Mesendoderm (in vitro differentiated cells): ENCODE measurements around the gene STN1.

Source experiments
- DNase-seq: peaks from one replicate; pipeline ENCODE4 v3.0.0; 2013
- H2AK5ac ChIP-seq: 2 replicates; pipeline ENCODE4 v1.6.1; 2013; ENCODE audit warnings: low read length, inconsistent platforms
- H2BK120ac ChIP-seq: 2 replicates; pipeline ENCODE4 v1.6.1; 2013; ENCODE audit warnings: low read depth, mild to moderate bottlenecking, low read length, moderate library complexity, mixed read lengths
- H2BK15ac ChIP-seq: replicated peaks from 2 replicates; pipeline ENCODE4 v1.6.1; 2013; ENCODE audit warnings: low read depth, mild to moderate bottlenecking, moderate library complexity
- H2BK5ac ChIP-seq: 2 replicates; pipeline ENCODE4 v1.6.1; 2013; ENCODE audit warnings: low read length, inconsistent platforms
- H3K18ac ChIP-seq: 2 replicates; pipeline ENCODE4 v1.6.1; 2013; ENCODE audit warnings: mild to moderate bottlenecking, low read length, mixed read lengths
- H3K23ac ChIP-seq: one replicate; pipeline ENCODE4 v1.6.1; 2013; ENCODE audit warnings: low read length
- H3K27ac ChIP-seq: 2 replicates; pipeline ENCODE4 v1.5.1; 2013; ENCODE audit warnings: low read depth, mild to moderate bottlenecking, inconsistent platforms, low read length, moderate library complexity
- H3K27me3 ChIP-seq: 2 replicates; pipeline ENCODE4 v1.6.1; 2013; ENCODE audit warnings: low read length, control low read depth, mild to moderate bottlenecking, inconsistent platforms; ENCODE audit not compliant: insufficient read depth, poor library complexity
- H3K36me3 ChIP-seq: 2 replicates; pipeline ENCODE4 v1.6.1; 2013; ENCODE audit warnings: low read length, inconsistent platforms; ENCODE audit not compliant: control insufficient read depth, insufficient read depth
- H3K4ac ChIP-seq: one replicate; pipeline ENCODE4 v1.6.1; 2013; ENCODE audit warnings: low read depth, mild to moderate bottlenecking, low read length, moderate library complexity
- H3K4me1 ChIP-seq: 2 replicates; pipeline ENCODE4 v1.6.1; 2013; ENCODE audit warnings: low read depth, low read length, inconsistent platforms; ENCODE audit not compliant: control insufficient read depth
- H3K4me2 ChIP-seq: 2 replicates; pipeline ENCODE4 v1.6.1; 2013; ENCODE audit warnings: low read length
- H3K4me3 ChIP-seq: 2 replicates; pipeline ENCODE4 v1.5.1; 2013; ENCODE audit warnings: mild to moderate bottlenecking, low read length
- H3K56ac ChIP-seq: one replicate; pipeline ENCODE4 v1.6.1; 2013; ENCODE audit warnings: low read length
- H3K79me1 ChIP-seq: 2 replicates; pipeline ENCODE4 v1.6.1; 2013; ENCODE audit warnings: low read length, inconsistent platforms
- H3K79me2 ChIP-seq: 2 replicates; pipeline ENCODE4 v1.6.1; 2013; ENCODE audit warnings: mild to moderate bottlenecking, low read length; ENCODE audit not compliant: control insufficient read depth, insufficient read depth
- H3K9ac ChIP-seq: 2 replicates; pipeline ENCODE4 v1.6.1; 2013; ENCODE audit warnings: low read length, inconsistent platforms
- H4K5ac ChIP-seq: one replicate; pipeline ENCODE4 v1.6.1; 2013; ENCODE audit warnings: low read length
- H4K8ac ChIP-seq: one replicate; pipeline ENCODE4 v1.6.1; 2013; ENCODE audit warnings: low read depth, mild to moderate bottlenecking, control low read depth, low read length, moderate library complexity
- WGBS: extraction: QIAGEN DNeasy Blood & Tissue Kit; methylation state at CpG from one replicate; pipeline ENCODE4 v1.1.7; 2013; ENCODE audit warnings: low lambda C conversion rate, missing lambda C conversion rate; ENCODE audit not compliant: insufficient coverage; ENCODE audit errors: extremely low coverage; 5-methylcytosine and 5-hydroxymethylcytosine counted together

The STN1 gene

GRCh38 chr10:103843854-103844570 is 74.0 kb downstream of the STN1 start:
- no peak overlapping the region for H2AK5ac ChIP-seq
- H3K9ac ChIP-seq, result no peak overlapping the region
- no peak overlapping the region for H3K23ac ChIP-seq
- no peak overlapping the region for H4K8ac ChIP-seq
- peak overlapping the region; percentile 0 for H3K56ac ChIP-seq
- no peaks in the 10 kb centered on the region for H3K27me3 ChIP-seq
- H3K79me1 ChIP-seq, result peaks cover 22% of the 10 kb centered on the region
- H2BK15ac ChIP-seq, result no peak overlapping the region
- no peak for DNase-seq
- no peak overlapping the region for H3K27ac ChIP-seq
- WGBS, result no CpG with 5 or more reads among the region's 6 CpGs
- no peak overlapping the region for H2BK120ac ChIP-seq
- H4K5ac ChIP-seq, result no peak overlapping the region
- H3K36me3 ChIP-seq, result no peaks in the 10 kb centered on the region
- H3K4me3 ChIP-seq, result no peak overlapping the region
- peaks cover 30% of the 10 kb centered on the region for H3K4me1 ChIP-seq
- no peak overlapping the region for H3K4ac ChIP-seq
- no peak overlapping the region for H2BK5ac ChIP-seq
- H3K18ac ChIP-seq, result no peak overlapping the region
- peaks cover 16% of the 10 kb centered on the region for H3K79me2 ChIP-seq
- no peak overlapping the region for H3K4me2 ChIP-seq

DNA sequence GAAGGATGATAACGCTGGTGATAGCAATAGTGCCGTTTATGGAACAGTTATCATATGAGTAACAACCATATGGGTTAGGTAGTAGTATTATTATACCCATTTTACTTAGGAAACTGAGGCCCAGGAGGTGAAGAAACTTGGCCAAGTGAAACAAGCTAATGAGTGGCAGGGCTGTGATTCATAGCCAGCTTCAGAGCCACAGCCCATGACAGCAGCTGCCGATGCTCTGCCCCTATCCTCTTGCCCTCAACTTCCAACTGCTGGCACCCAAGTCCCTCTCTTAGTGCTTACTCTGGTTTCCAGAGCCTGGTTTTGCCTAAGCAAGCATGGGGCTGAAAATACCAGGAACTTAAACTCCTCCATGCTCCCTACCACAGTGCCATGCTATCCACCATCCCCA is 74.9 kb downstream of the STN1 start:
- Histone ChIP-seq H3K27me3 (no peaks in the 10 kb centered on the region), H3K9ac (no peak overlapping the region), H3K23ac (no peak overlapping the region), H3K36me3 (no peaks in the 10 kb centered on the region), H2AK5ac (no peak overlapping the region), H3K56ac (peak overlapping the region; percentile 1), H3K27ac (no peak overlapping the region), H3K4ac (no peak overlapping the region), H3K18ac (no peak overlapping the region), H2BK15ac (no peak overlapping the region), H3K79me2 (peaks cover 24% of the 10 kb centered on the region), H4K8ac (no peak overlapping the region), H3K4me1 (peaks cover 33% of the 10 kb centered on the region), H2BK120ac (no peak overlapping the region), H3K4me2 (no peak overlapping the region), H2BK5ac (no peak overlapping the region), H4K5ac (no peak overlapping the region), H3K79me1 (peaks cover 26% of the 10 kb centered on the region), H3K4me3 (no peak overlapping the region)
- WGBS, result no CpG with 5 or more reads among the region's 3 CpGs
- DNase-seq, result no peak

DNA sequence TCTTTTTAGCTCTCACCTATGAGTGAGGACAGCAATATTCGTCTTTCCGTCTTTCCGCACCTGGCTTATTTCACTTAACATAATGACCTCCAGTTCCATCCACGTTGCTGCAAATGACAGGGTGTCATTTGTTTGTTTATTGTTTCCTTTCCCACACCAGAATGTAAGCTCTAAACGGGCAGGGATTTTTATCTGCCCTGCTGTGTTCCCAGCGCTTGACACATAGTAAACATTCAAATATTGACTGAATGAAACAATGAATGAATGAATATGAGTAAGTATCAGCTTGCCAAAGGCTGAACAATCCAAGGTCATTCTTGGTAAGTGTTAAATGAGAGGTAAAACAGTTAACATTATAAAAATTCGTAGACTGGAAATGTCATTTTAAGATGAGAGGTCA is 75.4 kb downstream of the STN1 start:
- no peak overlapping the region for H2AK5ac ChIP-seq
- peaks cover 27% of the 10 kb centered on the region for H3K79me2 ChIP-seq
- H3K23ac ChIP-seq, result no peak overlapping the region
- WGBS, result no CpG with 5 or more reads among the region's 7 CpGs
- peaks cover 37% of the 10 kb centered on the region for H3K4me1 ChIP-seq
- H3K18ac ChIP-seq, result no peak overlapping the region
- no peak overlapping the region for H4K5ac ChIP-seq
- no peak overlapping the region for H2BK15ac ChIP-seq
- H3K27me3 ChIP-seq, result no peaks in the 10 kb centered on the region
- no peak overlapping the region for H3K27ac ChIP-seq
- no peak for DNase-seq
- peak overlapping the region; percentile 32 for H3K56ac ChIP-seq
- H3K4me2 ChIP-seq, result no peak overlapping the region
- H3K4me3 ChIP-seq, result no peak overlapping the region
- no peak overlapping the region for H2BK5ac ChIP-seq
- no peak overlapping the region for H4K8ac ChIP-seq
- no peak overlapping the region for H3K4ac ChIP-seq
- H3K36me3 ChIP-seq, result no peaks in the 10 kb centered on the region
- peaks cover 28% of the 10 kb centered on the region for H3K79me1 ChIP-seq
- no peak overlapping the region for H2BK120ac ChIP-seq
- no peak overlapping the region for H3K9ac ChIP-seq

DNA sequence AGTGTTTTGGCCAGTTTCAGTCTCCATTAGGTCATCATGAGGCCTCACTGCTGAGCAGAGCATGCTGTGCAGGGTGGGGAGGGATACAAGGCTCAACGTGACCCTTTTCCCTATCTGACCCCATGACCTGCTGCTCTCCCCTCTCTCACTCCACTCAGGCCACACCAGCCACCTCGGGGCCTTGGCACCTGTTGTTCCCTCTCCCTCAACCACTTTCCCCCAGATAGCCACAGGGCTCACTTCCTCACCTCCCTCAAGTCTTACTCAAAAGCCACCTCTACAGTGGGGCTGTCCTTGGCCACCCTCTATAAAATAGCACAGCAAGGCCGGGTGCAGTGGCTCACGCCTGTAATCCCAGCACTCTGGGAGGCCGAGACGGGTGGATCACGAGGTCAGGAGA is 76.5 kb downstream of the STN1 start:
- H3K56ac ChIP-seq, result peak overlapping the region; percentile 83
- no CpG with 5 or more reads among the region's 7 CpGs for WGBS
- H4K5ac ChIP-seq, result no peak overlapping the region
- H3K4ac ChIP-seq, result peak overlapping the region; percentile 90
- no peak for DNase-seq
- H3K23ac ChIP-seq, result no peak overlapping the region
- no peak overlapping the region for H3K4me2 ChIP-seq
- peaks cover 44% of the 10 kb centered on the region for H3K4me1 ChIP-seq
- peaks cover 25% of the 10 kb centered on the region for H3K79me1 ChIP-seq
- H4K8ac ChIP-seq, result no peak overlapping the region
- H3K36me3 ChIP-seq, result no peaks in the 10 kb centered on the region
- no peaks in the 10 kb centered on the region for H3K27me3 ChIP-seq
- H3K27ac ChIP-seq, result peak overlapping the region; percentile 68
- H3K9ac ChIP-seq, result peak overlapping the region; percentile 4
- peak overlapping the region; percentile 53 for H2BK5ac ChIP-seq
- no peak overlapping the region for H2BK120ac ChIP-seq
- peak overlapping the region; percentile 79 for H2AK5ac ChIP-seq
- H3K4me3 ChIP-seq, result no peak overlapping the region
- H2BK15ac ChIP-seq, result no peak overlapping the region
- peaks cover 25% of the 10 kb centered on the region for H3K79me2 ChIP-seq
- peak overlapping the region; percentile 8 for H3K18ac ChIP-seq

DNA sequence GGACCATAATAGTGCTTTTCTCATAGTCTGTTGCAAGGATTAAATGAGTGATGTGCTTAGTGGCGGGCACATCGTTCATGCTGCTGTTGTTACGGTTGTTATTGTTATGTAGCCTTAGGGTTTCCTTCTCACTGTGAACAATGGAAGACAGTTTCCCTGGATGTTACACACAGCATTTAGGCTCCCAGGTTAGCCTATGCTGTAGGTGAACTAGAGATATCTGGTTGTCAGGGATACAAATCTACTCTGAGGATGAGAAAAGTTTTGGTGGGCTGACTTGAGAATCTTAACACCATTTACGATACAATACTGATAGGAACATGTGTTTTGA is 77.3 kb downstream of the STN1 start:
- Histone ChIP-seq H3K36me3 (no peaks in the 10 kb centered on the region), H3K4me3 (no peak overlapping the region), H3K27me3 (no peaks in the 10 kb centered on the region), H2BK120ac (no peak overlapping the region), H3K27ac (peak overlapping the region; percentile 68), H3K4ac (no peak overlapping the region), H3K56ac (peak overlapping the region; percentile 74), H3K79me1 (peaks cover 27% of the 10 kb centered on the region), H3K23ac (no peak overlapping the region), H3K4me2 (no peak overlapping the region), H3K79me2 (peaks cover 25% of the 10 kb centered on the region), H3K9ac (peak overlapping the region; percentile 23), H4K8ac (no peak overlapping the region), H3K18ac (no peak overlapping the region), H2BK15ac (no peak overlapping the region), H3K4me1 (peaks cover 41% of the 10 kb centered on the region), H4K5ac (no peak overlapping the region), H2AK5ac (no peak overlapping the region), H2BK5ac (peak overlapping the region; percentile 67)
- peak; percentile 79 for DNase-seq
- WGBS, result no CpG with 5 or more reads among the region's 4 CpGs
